ENCODE results near the gene VTI1A. TPM values are rescaled to one million over a fixed set of nuclear protein-coding genes. Genes with fewer than 3 reads are reported as not detected.

The VTI1A gene
- total RNA-seq, 6 experiments from 2014 or later, result 11.2 to 26.2 (median 12.3) TPM

GRCh38 chr10:112465299-112465883, 18.4 kb downstream of the VTI1A start:
- peaks cover 0 to 9% (median 1%) of the 10 kb centered on the region in 4 donors for H3K36me3 ChIP-seq
- no peaks in the 10 kb centered on the region for H3K9me3 ChIP-seq
- H3K4me3 ChIP-seq, result no peak overlapping the region
- no peak overlapping the region for H3K27ac ChIP-seq
- intact Hi-C loops (cut with DNase I), result no loop called here
- H3K27me3 ChIP-seq, result no peaks in the 10 kb centered on the region
- TF ChIP-seq CTCF (IDR thresholded peaks at IDR 0.05) (no peak), POLR2A (IDR thresholded peaks at IDR 0.05) (no peak)
- no peak for ATAC-seq
- 90% methylated on average over 3 of the region's 3 CpGs for WGBS (ENCODE audit: insufficient coverage, low coverage, low lambda C conversion rate, missing lambda C conversion rate)
- no peaks in the 10 kb centered on the region for H3K4me1 ChIP-seq
- DNase-seq, result no peak

- Histone ChIP-seq H3K27ac (no peak overlapping the region), H3K4me1 (peaks cover 0 to 5% (median 2%) of the 10 kb centered on the region in 4 donors), H3K27me3 (no peaks in the 10 kb centered on the region), H3K9me3 (no peaks in the 10 kb centered on the region), H3K4me3 (no peak overlapping the region), H3K36me3 (peaks cover 0 to 9% (median 1%) of the 10 kb centered on the region in 4 donors)
- intact Hi-C loops (cut with DNase I), result no loop called here
- TF ChIP-seq POLR2A (IDR thresholded peaks at IDR 0.05), result no peak
- no peak for TF ChIP-seq CTCF (IDR thresholded peaks at IDR 0.05)
- DNase-seq, result no peak
- no peak for ATAC-seq
- 89% methylated on average over 3 of the region's 3 CpGs for WGBS (ENCODE audit: insufficient coverage, low coverage, low lambda C conversion rate, missing lambda C conversion rate)
These were observed 19.8 kb downstream of the VTI1A start for GRCh38 chr10:112466802-112467201.

- no peak for DNase-seq
These were observed 20.6 kb downstream of the VTI1A start for GRCh38 chr10:112467541-112468075.

GRCh38 chr10:112471878-112472487, 25.0 kb downstream of the VTI1A start:
- intact Hi-C loops (cut with DNase I), result loop anchor here in 1 of 2 donors (10.0 kb wide), 1 partner anchor 913 kb away; no protein-coding TSS in a partner anchor
- DNase-seq, result no peak
- Histone ChIP-seq H3K36me3 (no peaks in the 10 kb centered on the region), H3K4me3 (no peak overlapping the region), H3K9me3 (no peaks in the 10 kb centered on the region), H3K4me1 (peaks cover 0 to 15% (median 2%) of the 10 kb centered on the region in 4 donors), H3K27me3 (no peaks in the 10 kb centered on the region), H3K27ac (no peak overlapping the region)
- ATAC-seq, result peak; percentile 88 to 95 (median 92)
- 7% methylated on average over 4 of the region's 4 CpGs for WGBS (ENCODE audit: insufficient coverage, low coverage, low lambda C conversion rate, missing lambda C conversion rate)
- TF ChIP-seq CTCF (IDR thresholded peaks at IDR 0.05) (peak; percentile 58 to 83 (median 76)), POLR2A (IDR thresholded peaks at IDR 0.05) (no peak)

More at GRCh38 chr10:112467541-112468075, 20.6 kb downstream of the VTI1A start:
- Histone ChIP-seq H3K4me1 (peaks cover 0 to 5% (median 2%) of the 10 kb centered on the region in 4 donors), H3K27me3 (no peaks in the 10 kb centered on the region), H3K36me3 (peaks cover 0 to 9% (median 1%) of the 10 kb centered on the region in 4 donors), H3K27ac (no peak overlapping the region), H3K4me3 (no peak overlapping the region), H3K9me3 (no peaks in the 10 kb centered on the region)
- no peak for ATAC-seq
- TF ChIP-seq POLR2A (IDR thresholded peaks at IDR 0.05), result no peak
- no peak for TF ChIP-seq CTCF (IDR thresholded peaks at IDR 0.05)
- intact Hi-C loops (cut with DNase I), result no loop called here
- WGBS (ENCODE audit: insufficient coverage, low coverage, low lambda C conversion rate, missing lambda C conversion rate), result 100% methylated on average over 1 of the region's 1 CpG
